Pancreas (tissue), 10 donors: ENCODE measurements around the gene PCDHGC4. TPM values are rescaled to one million over a fixed set of nuclear protein-coding genes. Genes with fewer than 3 reads are reported as not detected.

Source experiments
- ATAC-seq, 4 donors: fragments of 200-7000 bp; cut with Tn5 transposase; one replicate each; pipeline versions ENCODE4 v1.8.0 to v1.9.1; 2020; ENCODE audit warnings: mild to moderate bottlenecking in 4 of 4, moderate library complexity in 4 of 4
- DNase-seq, 6 donors: peaks; one replicate each; pipeline ENCODE4 v3.0.0-alpha.2; 2020
- FAIRE-seq: peaks from 2 replicates; lab custom pipeline; 2012; peaks lifted over from hg19 to GRCh38; lab: Jason Lieb, UNC
- H3K27ac ChIP-seq, 4 donors: fragments of 200-600 bp; sonication (generic); 1 replicate in 3 of 4; 2 replicates in 1 of 4; pipeline versions ENCODE4 v1.5.0 to v1.8.0; 2020
- H3K27me3 ChIP-seq, 4 donors: fragments of 200-600 bp; one replicate each; pipeline ENCODE4 v1.8.0; 2021
- H3K36me3 ChIP-seq, 3 donors: fragments of 200-600 bp; sonication (generic) in 1 of 3; one replicate each; pipeline versions ENCODE4 v1.5.0 to v1.8.0; 2020 to 2021
- H3K4me1 ChIP-seq, 3 donors: fragments of 200-600 bp; one replicate each; pipeline ENCODE4 v1.8.0; 2021
- H3K4me3 ChIP-seq, 4 donors: fragments of 200-600 bp; sonication (generic) in 2 of 4; one replicate each; pipeline versions ENCODE4 v1.5.0 to v1.8.0; 2020 to 2021
- H3K9me3 ChIP-seq, 4 donors: fragments of 200-600 bp; one replicate each; pipeline ENCODE4 v1.8.0; 2021
- CTCF ChIP-seq, 4 donors: fragments of 200-600 bp; sonication (generic) in 3 of 4; IDR thresholded peaks; one replicate each; pipeline versions ENCODE4 v1.5.0 to v1.8.0; 2021; ENCODE audit warnings: antibody characterized with exemption in 4 of 4
- WGBS, 2 donors: extraction: QIAGEN DNeasy Blood & Tissue Kit; methylation state at CpG; one replicate each; pipeline ENCODE4 v1.1.7; 2013; 5-methylcytosine and 5-hydroxymethylcytosine counted together
- intact Hi-C, 3 donors: fragments of 100-400 bp; cut with DNase I; formaldehyde crosslinking; loops; one replicate each; pipeline versions ENCODE4 v1.11.1 to v1.14.2; 2022
- polyA plus RNA-seq, 2 donors: library from polyadenylated mRNA; stranded (reverse); fragments of 200-250 nt; gene quantifications; one replicate each; pipeline ENCODE4 v1.2.3, GENCODE V29; 2013
- total RNA-seq, 6 donors: library from RNA; stranded (reverse); fragmentation: NEBNext Ultra II Directional in 4 of 6; extraction: Animal tissue kit (Norgen Biotek cat#: 25700) in 4 of 6; gene quantifications; one replicate each; pipeline versions ENCODE4 v1.2.1 to v1.2.4, GENCODE V29; 2021 to 2023
- donor health status: healthy with polysubstance abuse.
- donor health status: DM: no; HTN: no; CAD: no; lungs with moderate emphysema.
- donor health status: DM: no; HTN: no; CAD: no.
- donor health status: control.
- donor health status: control.
- donor health status: Bipolar disorder and iron deficiency.
- donor health status: DM: yes; HTN: yes; CAD: no.
- donor health status: DM: no; HTN: no; CAD: no.
- donor health status: DM: no; HTN: no; CAD: no.
- donor health status: DM: yes; HTN: yes; CAD: no.

The PCDHGC4 gene
- total and polyA plus RNA-seq, 8 donors: 0.35 to 1.4 (median 0.70) TPM

DNA sequence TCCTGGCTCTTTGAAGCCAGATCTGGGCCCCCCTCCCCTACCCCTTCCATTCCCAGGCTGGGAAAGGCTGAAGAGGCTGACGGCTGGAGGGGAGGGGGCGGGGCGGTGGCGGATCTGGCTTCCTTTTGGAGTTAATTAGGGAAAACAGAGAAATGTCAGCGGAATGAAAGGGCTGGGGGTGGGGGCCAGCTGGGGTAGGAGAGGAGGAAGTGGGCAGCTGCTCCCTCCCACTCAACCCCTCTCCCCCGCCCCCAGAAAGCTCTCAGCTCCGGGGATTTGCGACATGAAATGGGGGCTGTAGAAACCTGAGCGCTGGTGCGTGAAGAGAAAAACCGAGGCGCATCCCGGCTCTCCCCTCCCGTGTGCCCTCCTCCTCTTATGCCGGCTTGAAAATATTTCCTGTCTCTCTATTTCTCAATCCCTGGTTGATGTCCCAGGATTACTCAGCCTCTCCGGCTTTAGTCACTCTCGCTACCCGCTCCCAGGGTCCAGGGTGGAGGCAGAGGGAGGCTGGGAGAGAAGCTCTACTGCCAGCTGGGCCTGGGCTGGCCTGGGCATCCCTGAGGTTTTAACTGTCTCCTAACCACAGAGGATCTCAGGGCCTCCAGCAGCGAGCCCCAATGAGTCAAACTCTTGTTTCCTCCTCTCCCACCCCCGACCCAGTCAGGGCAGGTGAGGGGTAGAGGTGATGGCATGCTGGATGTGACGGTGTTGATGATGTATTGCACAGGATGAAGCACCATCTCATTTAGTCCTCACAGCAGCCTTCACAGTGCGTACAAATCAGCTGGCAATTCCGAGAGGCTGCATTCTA is 24.2 kb downstream of the PCDHGC4 start:
- peak in 1 of 4 donors; percentile 5 for ATAC-seq
- no peaks in the 10 kb centered on the region for H3K27me3 ChIP-seq
- no peak for DNase-seq
- TF ChIP-seq CTCF (IDR thresholded peaks at IDR 0.05): no peak
- no peaks in the 10 kb centered on the region for H3K36me3 ChIP-seq
- FAIRE-seq: no peak
- WGBS, 2 donors: 73 to 76% methylated on average over 22 to 23 of the region's 23 CpGs
- H3K9me3 ChIP-seq: no peaks in the 10 kb centered on the region
- H3K4me3 ChIP-seq: no peak overlapping the region
- intact Hi-C loops: no loop called here
- peak overlapping the region in 1 of 4 donors; percentile 51 for H3K27ac ChIP-seq
- H3K4me1 ChIP-seq: peaks cover 0 to under 1% (median 0%) of the 10 kb centered on the region in 3 donors

GRCh38 chr5:141510160-141510559 is 25.3 kb downstream of the PCDHGC4 start:
- FAIRE-seq (no peak), DNase-seq (no peak), ATAC-seq (no peak)
- no peaks in the 10 kb centered on the region for H3K36me3 ChIP-seq
- H3K9me3 ChIP-seq: no peaks in the 10 kb centered on the region
- no peak overlapping the region for H3K4me3 ChIP-seq
- TF ChIP-seq CTCF (IDR thresholded peaks at IDR 0.05): no peak
- 89 to 94% methylated on average over 9 of the region's 9 CpGs for WGBS, 2 donors
- peaks cover 0 to 3% (median 0%) of the 10 kb centered on the region in 3 donors for H3K4me1 ChIP-seq
- no peak overlapping the region for H3K27ac ChIP-seq
- intact Hi-C loops: no loop called here
- no peaks in the 10 kb centered on the region for H3K27me3 ChIP-seq

DNA sequence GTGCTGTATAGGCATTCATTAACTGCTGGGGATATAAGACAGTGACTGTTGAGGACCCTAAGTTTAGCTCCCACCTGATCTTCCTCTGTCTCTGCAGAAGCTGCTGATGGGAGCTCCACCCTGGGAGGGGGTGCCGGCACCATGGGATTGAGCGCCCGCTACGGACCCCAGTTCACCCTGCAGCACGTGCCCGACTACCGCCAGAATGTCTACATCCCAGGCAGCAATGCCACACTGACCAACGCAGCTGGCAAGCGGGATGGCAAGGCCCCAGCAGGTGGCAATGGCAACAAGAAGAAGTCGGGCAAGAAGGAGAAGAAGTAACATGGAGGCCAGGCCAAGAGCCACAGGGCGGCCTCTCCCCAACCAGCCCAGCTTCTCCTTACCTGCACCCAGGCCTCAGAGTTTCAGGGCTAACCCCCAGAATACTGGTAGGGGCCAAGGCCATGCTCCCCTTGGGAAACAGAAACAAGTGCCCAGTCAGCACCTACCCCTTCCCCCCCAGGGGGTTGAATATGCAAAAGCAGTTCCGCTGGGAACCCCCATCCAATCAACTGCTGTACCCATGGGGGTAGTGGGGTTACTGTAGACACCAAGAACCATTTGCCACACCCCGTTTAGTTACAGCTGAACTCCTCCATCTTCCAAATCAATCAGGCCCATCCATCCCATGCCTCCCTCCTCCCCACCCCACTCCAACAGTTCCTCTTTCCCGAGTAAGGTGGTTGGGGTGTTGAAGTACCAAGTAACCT is 26.2 kb downstream of the PCDHGC4 start:
- intact Hi-C loops: no loop called here
- H3K4me3 ChIP-seq: no peak overlapping the region
- ATAC-seq (no peak), FAIRE-seq (no peak), DNase-seq (no peak)
- H3K36me3 ChIP-seq: peaks cover 0 to 3% (median 0%) of the 10 kb centered on the region in 3 donors
- 92 to 94% methylated on average over 14 of the region's 14 CpGs for WGBS, 2 donors
- no peaks in the 10 kb centered on the region for H3K27me3 ChIP-seq
- no peak overlapping the region for H3K27ac ChIP-seq
- no peaks in the 10 kb centered on the region for H3K9me3 ChIP-seq
- H3K4me1 ChIP-seq: peaks cover 0 to 3% (median 0%) of the 10 kb centered on the region in 3 donors
- no peak for TF ChIP-seq CTCF (IDR thresholded peaks at IDR 0.05)

DNA sequence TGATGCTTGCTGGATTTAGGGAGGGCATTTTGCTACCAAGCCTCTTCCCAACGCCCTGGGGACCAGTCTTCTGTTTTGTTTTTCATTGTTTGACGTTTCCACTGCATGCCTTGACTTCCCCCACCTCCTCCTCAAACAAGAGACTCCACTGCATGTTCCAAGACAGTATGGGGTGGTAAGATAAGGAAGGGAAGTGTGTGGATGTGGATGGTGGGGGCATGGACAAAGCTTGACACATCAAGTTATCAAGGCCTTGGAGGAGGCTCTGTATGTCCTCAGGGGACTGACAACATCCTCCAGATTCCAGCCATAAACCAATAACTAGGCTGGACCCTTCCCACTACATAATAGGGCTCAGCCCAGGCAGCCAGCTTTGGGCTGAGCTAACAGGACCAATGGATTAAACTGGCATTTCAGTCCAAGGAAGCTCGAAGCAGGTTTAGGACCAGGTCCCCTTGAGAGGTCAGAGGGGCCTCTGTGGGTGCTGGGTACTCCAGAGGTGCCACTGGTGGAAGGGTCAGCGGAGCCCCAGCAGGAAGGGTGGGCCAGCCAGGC is 27.0 kb downstream of the PCDHGC4 start:
- Histone ChIP-seq H3K9me3 (no peaks in the 10 kb centered on the region), H3K27ac (peak overlapping the region in 2 of 4 donors; percentile 54 to 62), H3K4me3 (no peak overlapping the region), H3K36me3 (peaks cover 0 to 11% (median 0%) of the 10 kb centered on the region in 3 donors), H3K27me3 (no peaks in the 10 kb centered on the region), H3K4me1 (peaks cover 0 to 3% (median 0%) of the 10 kb centered on the region in 3 donors)
- intact Hi-C loops: no loop called here
- 52 to 54% methylated on average over 4 of the region's 4 CpGs for WGBS, 2 donors
- FAIRE-seq (no peak), DNase-seq (no peak), ATAC-seq (no peak)
- no peak for TF ChIP-seq CTCF (IDR thresholded peaks at IDR 0.05)
